ENCODE data around the gene HKDC1.
"Not testable (repeated sequence)": the region's sequence is repeated elsewhere in the genome, so short reads cannot be mapped to it uniquely, and the experiment has no call there.

The HKDC1 gene

GRCh38 chr10:69239816-69240434 lies 19.8 kb downstream of the HKDC1 start:
- FAIRE-seq (no peak), DNase-seq (ENCODE audit: insufficient read length, low spot score) (no peak)

- FAIRE-seq, result no peak
- no peak for DNase-seq (ENCODE audit: insufficient read length, low spot score)
Observed at GRCh38 chr10:69240455-69240854, 20.3 kb downstream of the HKDC1 start.

GRCh38 chr10:69241575-69241974 lies 21.4 kb downstream of the HKDC1 start:
- FAIRE-seq, result no peak
- no peak for DNase-seq (ENCODE audit: insufficient read length, low spot score)

GRCh38 chr10:69242040-69242851 lies 22.1 kb downstream of the HKDC1 start:
- FAIRE-seq (no peak), DNase-seq (ENCODE audit: insufficient read length, low spot score) (no peak)

DNA sequence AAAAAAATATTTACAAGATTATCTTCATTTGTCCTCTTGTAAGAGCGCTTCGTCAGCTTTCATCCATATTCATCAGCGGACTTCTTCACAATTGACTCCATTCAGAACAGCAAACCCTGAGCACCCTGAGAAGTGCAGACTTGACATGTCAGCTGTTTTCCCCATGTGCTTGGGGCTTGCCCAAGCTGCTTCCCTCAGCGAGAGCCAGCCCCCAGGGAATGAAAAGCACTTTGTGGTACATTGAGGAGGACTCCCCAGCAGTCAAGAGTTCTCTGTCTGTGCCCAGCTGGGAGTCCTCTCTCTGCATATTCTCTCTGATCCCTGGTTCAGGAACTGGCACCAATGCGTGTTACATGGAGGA lies 22.7 kb downstream of the HKDC1 start:
- DNase-seq (ENCODE audit: insufficient read length, low spot score) (no peak), FAIRE-seq (no peak)

DNA sequence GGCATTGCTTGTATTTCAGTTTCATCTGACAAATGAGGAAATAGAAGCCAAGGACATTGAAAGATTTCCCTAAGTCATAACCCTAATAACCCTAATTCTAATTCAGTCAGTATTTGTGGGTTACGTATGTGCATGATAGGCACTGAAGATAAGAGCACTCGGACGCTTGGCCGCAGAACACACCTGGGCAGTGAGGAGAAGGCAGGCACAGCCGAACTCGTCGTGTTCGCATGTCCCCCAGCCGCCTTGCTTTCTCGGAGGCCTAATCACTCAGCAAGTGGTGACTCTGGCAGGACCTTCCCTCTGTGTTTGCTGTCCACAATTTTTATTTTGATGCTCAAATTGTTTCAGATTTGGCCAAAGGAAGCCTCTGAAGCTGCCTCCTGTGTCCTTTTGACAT lies 23.7 kb downstream of the HKDC1 start:
- no peak for FAIRE-seq
- no peak for DNase-seq (ENCODE audit: insufficient read length, low spot score)

GRCh38 chr10:69246036-69246435 lies 25.9 kb downstream of the HKDC1 start:
- DNase-seq (ENCODE audit: insufficient read length, low spot score) (no peak), FAIRE-seq (no peak)

GRCh38 chr10:69246581-69247312 lies 26.6 kb downstream of the HKDC1 start:
- no peak for DNase-seq (ENCODE audit: insufficient read length, low spot score)

GRCh38 chr10:69247313-69247710 lies 27.2 kb downstream of the HKDC1 start:
- DNase-seq (ENCODE audit: insufficient read length, low spot score) (no peak), FAIRE-seq (no peak)

More at GRCh38 chr10:69246581-69247312, 26.6 kb downstream of the HKDC1 start:
- no peak for FAIRE-seq

DNA sequence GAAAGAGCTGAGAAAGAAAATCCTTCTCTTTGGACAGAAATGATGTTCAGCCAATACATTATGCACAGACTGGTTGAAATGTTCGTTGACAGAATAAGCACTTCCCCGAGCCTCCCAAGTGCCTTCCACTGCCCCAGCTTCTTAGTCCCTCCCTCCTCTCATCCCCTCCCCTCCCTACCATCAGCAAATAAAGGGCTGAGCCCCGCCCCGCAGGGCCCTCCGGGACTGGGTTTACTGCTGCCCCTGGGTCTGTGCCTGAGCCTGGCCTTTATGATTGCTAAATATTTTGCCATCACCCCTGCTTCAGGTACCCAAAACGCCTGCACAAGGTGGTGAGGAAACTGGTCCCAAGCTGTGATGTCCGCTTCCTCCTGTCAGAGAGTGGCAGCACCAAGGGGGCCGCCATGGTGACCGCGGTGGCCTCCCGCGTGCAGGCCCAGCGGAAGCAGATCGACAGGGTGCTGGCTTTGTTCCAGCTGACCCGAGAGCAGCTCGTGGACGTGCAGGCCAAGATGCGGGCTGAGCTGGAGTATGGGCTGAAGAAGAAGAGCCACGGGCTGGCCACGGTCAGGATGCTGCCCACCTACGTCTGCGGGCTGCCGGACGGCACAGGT lies 28.1 kb downstream of the HKDC1 start:
- DNase-seq (ENCODE audit: insufficient read length, low spot score), result no peak
- no peak for FAIRE-seq

DNA sequence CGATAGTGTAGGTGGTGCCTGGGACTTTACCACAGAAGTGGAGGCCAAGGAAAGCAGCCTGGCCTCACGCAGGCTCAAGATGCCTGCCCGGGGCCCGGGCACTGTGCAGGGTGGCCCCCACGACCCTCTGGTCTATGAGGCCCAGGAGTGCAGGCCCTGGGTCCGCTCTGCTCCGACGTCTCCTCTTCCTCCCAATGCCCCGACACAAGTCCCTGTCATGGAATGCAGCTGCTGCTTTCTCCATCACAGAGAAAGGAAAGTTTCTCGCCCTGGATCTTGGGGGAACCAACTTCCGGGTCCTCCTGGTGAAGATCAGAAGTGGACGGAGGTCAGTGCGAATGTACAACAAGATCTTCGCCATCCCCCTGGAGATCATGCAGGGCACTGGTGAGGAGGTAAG lies 29.9 kb downstream of the HKDC1 start:
- FAIRE-seq (no peak), DNase-seq (ENCODE audit: insufficient read length, low spot score) (no peak)

DNA sequence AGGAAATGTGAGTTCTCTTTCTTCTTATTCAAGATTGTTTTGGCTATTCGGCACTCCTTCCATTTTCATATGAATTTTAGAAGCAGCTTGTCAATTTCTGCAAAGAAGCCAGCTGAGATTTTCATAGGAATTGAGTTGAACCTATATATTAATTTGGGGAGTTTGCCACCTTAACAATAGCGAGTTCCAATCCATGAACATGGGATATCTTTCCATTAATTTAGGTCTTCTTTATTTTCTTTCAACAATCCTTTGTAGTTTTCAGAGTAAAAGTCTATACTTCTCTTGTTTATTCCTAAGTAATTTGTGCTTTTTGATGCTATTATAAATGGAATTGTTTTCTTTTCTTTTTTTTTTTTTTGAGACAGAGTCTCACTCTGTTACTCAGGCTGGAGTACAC lies 31.3 kb downstream of the HKDC1 start:
- FAIRE-seq; DNase-seq (ENCODE audit: insufficient read length, low spot score): not testable (repeated sequence)

DNA sequence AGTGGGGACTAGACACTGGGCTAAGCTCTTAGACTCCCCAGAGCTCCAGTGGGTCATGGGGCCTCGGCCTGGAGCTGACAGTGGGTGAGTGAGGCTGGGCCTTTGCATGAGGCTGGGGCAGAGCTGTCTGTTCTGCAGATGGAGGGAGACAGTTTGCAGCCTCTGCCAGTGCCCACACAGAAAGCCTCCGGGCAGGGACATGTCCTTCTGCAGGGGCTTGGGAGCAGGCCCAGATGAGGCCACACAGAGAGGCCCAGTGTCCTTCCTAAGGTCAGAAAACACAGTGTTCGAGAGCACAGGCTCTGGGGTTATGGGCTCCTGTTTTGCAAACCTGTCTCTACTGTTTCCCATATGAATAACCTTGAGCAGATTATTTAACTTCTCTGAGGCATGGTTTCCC lies 33.0 kb downstream of the HKDC1 start:
- FAIRE-seq (no peak), DNase-seq (ENCODE audit: insufficient read length, low spot score) (no peak)

- FAIRE-seq (no peak), DNase-seq (ENCODE audit: insufficient read length, low spot score) (no peak)
Observed at GRCh38 chr10:69254877-69255276, 34.7 kb downstream of the HKDC1 start.

- no peak for FAIRE-seq
- DNase-seq (ENCODE audit: insufficient read length, low spot score), result no peak
Observed at GRCh38 chr10:69259547-69260243, 39.6 kb downstream of the HKDC1 start.

- no peak for DNase-seq (ENCODE audit: insufficient read length, low spot score)
- FAIRE-seq, result no peak
Observed at GRCh38 chr10:69261184-69261583, 41.1 kb downstream of the HKDC1 start.

- FAIRE-seq, result no peak
Observed at GRCh38 chr10:69262292-69262751, 42.2 kb downstream of the HKDC1 start.

GRCh38 chr10:69265521-69265920 lies 45.4 kb downstream of the HKDC1 start:
- DNase-seq (ENCODE audit: insufficient read length, low spot score), result no peak
- FAIRE-seq, result no peak

More at GRCh38 chr10:69262292-69262751, 42.2 kb downstream of the HKDC1 start:
- DNase-seq (ENCODE audit: insufficient read length, low spot score), result peak; percentile 19

- DNase-seq (ENCODE audit: insufficient read length, low spot score) (no peak), FAIRE-seq (no peak)
Observed at GRCh38 chr10:69268761-69269416, 48.8 kb downstream of the HKDC1 start.

DNA sequence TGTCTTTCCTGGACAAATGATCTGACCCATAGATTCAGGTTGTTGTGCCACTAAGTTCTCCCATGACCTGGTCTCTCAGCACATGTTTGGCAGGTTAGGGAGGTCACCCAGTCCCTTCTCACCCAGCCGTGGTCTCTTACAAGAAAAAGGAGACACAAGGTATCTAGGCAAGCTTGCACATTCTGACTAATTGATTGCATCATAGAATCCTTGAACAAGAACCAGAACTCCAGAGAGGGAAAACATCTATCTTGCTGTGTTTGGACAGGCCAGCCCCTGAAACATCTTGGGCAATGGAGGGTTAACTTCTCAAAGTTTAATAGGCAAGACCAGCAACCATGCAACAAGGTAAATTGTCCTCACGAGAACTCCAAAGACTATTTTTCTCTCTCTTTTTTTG lies 49.6 kb downstream of the HKDC1 start:
- FAIRE-seq, result no peak
- DNase-seq (ENCODE audit: insufficient read length, low spot score), result no peak

Measured in GM19239 (cell line).